GM18907 (cell line): ENCODE measurements around the gene C7orf57.
"Not testable (repeated sequence)": the region's sequence is repeated elsewhere in the genome, so short reads cannot be mapped to it uniquely, and the experiment has no call there.

Experiments
- ATAC-seq: cut with Tn5 transposase; IDR thresholded peaks from one replicate; pipeline ENCODE4 v1.9.1; 2021; ENCODE audit warnings: mild to moderate bottlenecking, moderate library complexity; ENCODE audit not compliant: unreplicated experiment

C7orf57 gene

DNA sequence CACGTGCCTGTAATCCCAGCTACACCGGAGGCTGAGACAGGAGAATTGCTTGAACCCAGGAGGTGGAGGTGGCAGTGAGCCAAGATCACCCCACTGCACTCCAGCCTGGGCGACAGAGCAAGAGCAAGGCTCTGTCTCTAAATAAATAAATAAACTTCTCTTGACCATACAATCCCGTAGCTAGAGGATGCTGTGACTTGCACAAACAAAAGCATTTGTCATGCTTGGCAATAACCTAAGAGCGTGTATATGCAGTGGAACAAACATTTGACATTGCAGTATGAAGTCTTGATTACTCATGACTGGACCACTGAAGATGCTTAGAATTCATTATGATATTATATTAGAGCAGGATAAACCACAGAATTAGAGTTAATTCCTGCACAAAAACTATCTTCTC, 1.4 kb upstream of the C7orf57 start:
- ATAC-seq = no peak

- ATAC-seq = peak; percentile 7
Observed at GRCh38 chr7:48035967-48036478, 680 bp downstream of the C7orf57 start.

DNA sequence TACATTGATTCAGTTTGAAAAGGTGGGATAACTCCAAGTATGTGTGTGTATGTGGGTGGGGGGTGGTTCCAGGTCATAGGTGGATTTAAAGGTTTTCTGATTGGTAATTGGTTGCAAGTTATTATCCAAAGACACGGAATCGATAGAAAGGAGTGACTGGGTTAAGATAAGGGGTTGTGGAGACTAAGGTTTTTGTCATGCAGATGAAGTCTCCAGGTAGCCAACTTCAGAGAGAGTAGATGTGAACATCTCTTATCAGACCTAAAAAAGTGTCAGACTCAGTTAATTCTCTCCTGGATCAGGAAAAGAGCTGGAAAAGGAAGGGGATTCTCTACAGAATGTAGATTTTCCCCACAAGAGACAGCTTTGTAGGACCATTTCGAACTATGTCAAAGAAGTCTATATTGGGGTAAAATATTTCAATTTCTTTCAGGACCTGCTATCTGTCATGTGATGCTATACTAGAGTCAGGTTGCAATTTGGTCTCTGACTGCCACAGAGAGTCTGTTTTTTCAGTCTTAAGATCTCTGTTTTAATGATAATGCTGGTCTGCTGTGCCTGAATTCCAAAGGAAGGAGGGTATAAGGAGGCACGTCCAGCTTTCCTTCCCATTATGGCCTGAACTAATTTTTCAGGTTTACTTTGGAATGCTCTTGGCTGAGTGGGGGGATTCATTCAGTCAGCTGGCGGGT, 3.6 kb downstream of the C7orf57 start:
- no peak for ATAC-seq

- ATAC-seq = no peak
Observed at GRCh38 chr7:48040944-48041652, 5.8 kb downstream of the C7orf57 start.

DNA sequence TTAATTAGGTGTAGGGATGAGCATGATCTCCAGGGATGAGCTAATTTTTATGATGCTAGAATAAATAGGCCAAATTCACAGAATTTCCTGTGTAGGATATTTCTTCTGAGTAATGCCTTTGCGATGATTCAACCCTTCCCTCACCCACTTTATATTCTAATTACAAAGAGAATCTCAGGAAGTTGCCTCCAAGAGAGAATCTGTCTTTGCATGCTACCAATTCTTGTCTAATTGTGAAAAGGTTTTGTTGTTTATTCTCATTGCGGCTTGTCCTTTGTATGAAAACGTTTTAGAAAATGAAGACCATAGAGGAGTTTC, 6.3 kb downstream of the C7orf57 start:
- no peak for ATAC-seq

GRCh38 chr7:48042216-48042615, 6.9 kb downstream of the C7orf57 start:
- no peak for ATAC-seq

DNA sequence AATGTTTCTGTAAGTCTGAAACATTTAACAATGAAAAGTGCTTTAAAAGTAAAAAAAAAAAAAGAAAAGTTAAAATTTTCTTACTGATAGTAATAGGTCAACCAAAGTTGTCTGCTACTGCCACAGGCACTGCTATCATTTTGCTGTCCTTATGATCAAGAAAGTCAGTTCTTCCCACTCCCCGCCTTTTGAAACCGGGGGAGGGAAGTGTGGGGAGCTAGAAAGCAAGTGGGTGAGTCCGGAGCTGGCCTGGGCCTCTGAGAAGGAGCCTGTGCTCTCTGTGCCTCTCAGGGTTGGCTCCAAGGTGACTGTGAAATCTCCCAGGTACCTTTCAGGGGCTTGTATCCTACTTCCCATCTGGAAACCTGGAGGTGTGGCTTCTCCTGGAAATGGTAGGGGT, 7.3 kb downstream of the C7orf57 start:
- ATAC-seq = no peak

DNA sequence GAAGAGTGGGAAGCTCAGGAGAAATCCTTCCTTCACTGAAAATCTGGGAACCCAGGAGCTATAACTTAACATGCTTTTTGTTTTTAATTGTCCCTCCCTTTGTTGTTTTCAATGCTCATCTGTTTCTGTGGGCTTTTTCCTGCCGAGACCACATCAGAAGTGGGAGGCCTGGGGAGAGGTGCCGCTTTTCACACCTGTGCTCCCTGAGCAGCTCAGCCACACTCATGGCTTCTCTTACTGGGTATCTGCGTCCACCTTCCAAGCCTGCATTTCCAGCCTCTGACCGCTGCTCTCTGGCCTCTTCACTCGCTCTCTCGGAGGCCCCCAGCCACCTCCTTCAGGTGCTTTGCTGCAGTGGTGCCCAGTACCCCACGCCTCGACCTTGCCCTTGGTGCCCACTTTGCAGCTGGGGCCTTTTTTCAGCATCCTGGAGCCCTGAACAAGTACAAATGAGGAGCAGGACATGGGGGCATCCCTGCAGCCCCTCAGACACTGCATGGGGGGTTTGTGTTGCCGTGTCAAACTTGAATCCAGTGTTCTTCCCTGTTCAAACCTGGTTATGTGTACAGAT, 9.9 kb downstream of the C7orf57 start:
- no peak for ATAC-seq

- ATAC-seq = no peak
Observed at GRCh38 chr7:48046458-48046857, 11.1 kb downstream of the C7orf57 start.

GRCh38 chr7:48048113-48048512, 12.8 kb downstream of the C7orf57 start:
- ATAC-seq = no peak

GRCh38 chr7:48049850-48050249, 14.5 kb downstream of the C7orf57 start:
- no peak for ATAC-seq

- ATAC-seq = no peak
Observed at GRCh38 chr7:48052748-48053147, 17.4 kb downstream of the C7orf57 start.

GRCh38 chr7:48053736-48054135, 18.4 kb downstream of the C7orf57 start:
- no peak for ATAC-seq

- no peak for ATAC-seq
Observed at GRCh38 chr7:48058990-48059389, 23.6 kb downstream of the C7orf57 start.

DNA sequence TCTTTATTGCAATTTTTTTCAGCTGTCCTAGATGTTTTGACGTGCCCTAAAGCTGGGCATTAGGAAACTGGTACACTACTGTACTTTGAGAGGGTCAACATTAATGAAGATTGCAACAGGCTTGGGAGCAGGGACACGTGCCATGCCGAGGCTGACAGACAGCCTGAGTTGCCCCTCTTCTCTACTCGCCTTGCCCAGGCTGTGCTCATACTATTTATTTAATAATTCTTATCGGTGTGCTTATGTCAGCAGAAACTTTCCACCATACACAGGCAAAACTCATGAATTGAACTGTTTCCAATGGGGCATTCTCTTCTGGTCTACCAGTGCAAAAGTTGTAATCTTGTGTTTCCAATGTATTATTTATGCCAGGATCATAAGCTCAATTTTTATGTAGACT, 24.4 kb downstream of the C7orf57 start:
- no peak for ATAC-seq

GRCh38 chr7:48063985-48064384, 28.6 kb downstream of the C7orf57 start:
- ATAC-seq = no peak

GRCh38 chr7:48067475-48067874, 32.1 kb downstream of the C7orf57 start:
- no peak for ATAC-seq

DNA sequence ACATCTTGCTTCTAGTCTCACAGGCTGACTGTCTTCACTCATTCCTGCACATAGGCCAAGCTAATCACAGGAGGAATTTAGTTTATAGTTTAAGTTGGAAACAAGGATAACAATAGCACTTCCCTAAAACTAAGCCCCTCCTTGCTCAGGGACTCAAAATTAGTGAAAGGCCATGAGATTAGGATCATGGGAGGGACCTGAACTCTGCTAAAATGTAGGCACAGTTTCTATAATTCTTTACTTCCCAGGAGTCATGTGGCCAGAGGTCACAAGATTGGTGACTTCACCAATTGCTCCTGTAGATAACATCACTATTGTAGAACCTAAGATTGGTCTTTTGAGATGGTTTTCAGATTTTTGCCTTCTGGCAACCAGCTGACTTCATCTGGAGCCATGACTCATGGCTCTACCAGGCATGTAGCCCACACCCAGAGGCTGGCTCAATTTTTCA, 38.9 kb downstream of the C7orf57 start:
- no peak for ATAC-seq

GRCh38 chr7:48077423-48077822, 42.1 kb downstream of the C7orf57 start:
- no peak for ATAC-seq

- ATAC-seq = no peak
Observed at GRCh38 chr7:48078470-48078869, 43.1 kb downstream of the C7orf57 start.

GRCh38 chr7:48082378-48082777, 47.0 kb downstream of the C7orf57 start:
- ATAC-seq = not testable (repeated sequence)
